ENCODE results near the gene SPATS2L.

Gene SPATS2L

GRCh38 chr2:200438251-200438650 lies 131.8 kb downstream of the SPATS2L start:
- in situ Hi-C loops (cut with MboI; ENCODE audit: low sequenced_read_pairs), result no loop called here

- in situ Hi-C loops (cut with MboI; ENCODE audit: low sequenced_read_pairs), result no loop called here
Measured at GRCh38 chr2:200438846-200439245, 132.4 kb downstream of the SPATS2L start.

- in situ Hi-C loops (cut with MboI; ENCODE audit: low sequenced_read_pairs), result no loop called here
Measured at GRCh38 chr2:200439981-200440380, 133.5 kb downstream of the SPATS2L start.

- in situ Hi-C loops (cut with MboI; ENCODE audit: low sequenced_read_pairs), result no loop called here
Measured at GRCh38 chr2:200442471-200442870, 136.0 kb downstream of the SPATS2L start.

- in situ Hi-C loops (cut with MboI; ENCODE audit: low sequenced_read_pairs), result no loop called here
Measured at GRCh38 chr2:200443376-200443775, 136.9 kb downstream of the SPATS2L start.

GRCh38 chr2:200443916-200444315 lies 137.4 kb downstream of the SPATS2L start:
- in situ Hi-C loops (cut with MboI; ENCODE audit: low sequenced_read_pairs), result no loop called here

- in situ Hi-C loops (cut with MboI; ENCODE audit: low sequenced_read_pairs), result no loop called here
Measured at GRCh38 chr2:200444530-200444929, 138.0 kb downstream of the SPATS2L start.

- in situ Hi-C loops (cut with MboI; ENCODE audit: low sequenced_read_pairs), result no loop called here
Measured at GRCh38 chr2:200445284-200445683, 138.8 kb downstream of the SPATS2L start.

GRCh38 chr2:200446612-200447011 lies 140.1 kb downstream of the SPATS2L start:
- in situ Hi-C loops (cut with MboI; ENCODE audit: low sequenced_read_pairs), result no loop called here

- in situ Hi-C loops (cut with MboI; ENCODE audit: low sequenced_read_pairs), result no loop called here
Measured at GRCh38 chr2:200447139-200447855, 140.8 kb downstream of the SPATS2L start.

GRCh38 chr2:200448455-200448854 lies 142.0 kb downstream of the SPATS2L start:
- in situ Hi-C loops (cut with MboI; ENCODE audit: low sequenced_read_pairs), result no loop called here

GRCh38 chr2:200449149-200449548 lies 142.7 kb downstream of the SPATS2L start:
- in situ Hi-C loops (cut with MboI; ENCODE audit: low sequenced_read_pairs), result no loop called here

- in situ Hi-C loops (cut with MboI; ENCODE audit: low sequenced_read_pairs), result no loop called here
Measured at GRCh38 chr2:200450288-200450687, 143.8 kb downstream of the SPATS2L start.

GRCh38 chr2:200451511-200451910 lies 145.0 kb downstream of the SPATS2L start:
- in situ Hi-C loops (cut with MboI; ENCODE audit: low sequenced_read_pairs), result no loop called here

- in situ Hi-C loops (cut with MboI; ENCODE audit: low sequenced_read_pairs), result no loop called here
Measured at GRCh38 chr2:200452377-200452776, 145.9 kb downstream of the SPATS2L start.

GRCh38 chr2:200453142-200453852 lies 146.8 kb downstream of the SPATS2L start:
- in situ Hi-C loops (cut with MboI; ENCODE audit: low sequenced_read_pairs), result no loop called here

GRCh38 chr2:200453853-200454534 lies 147.5 kb downstream of the SPATS2L start:
- in situ Hi-C loops (cut with MboI; ENCODE audit: low sequenced_read_pairs), result no loop called here

- in situ Hi-C loops (cut with MboI; ENCODE audit: low sequenced_read_pairs), result no loop called here
Measured at GRCh38 chr2:200454927-200455801, 148.7 kb downstream of the SPATS2L start.

- in situ Hi-C loops (cut with MboI; ENCODE audit: low sequenced_read_pairs), result no loop called here
Measured at GRCh38 chr2:200455958-200456421, 149.5 kb downstream of the SPATS2L start.

GRCh38 chr2:200456567-200456966 lies 150.1 kb downstream of the SPATS2L start:
- in situ Hi-C loops (cut with MboI; ENCODE audit: low sequenced_read_pairs), result no loop called here

GRCh38 chr2:200459101-200459500 lies 152.6 kb downstream of the SPATS2L start:
- in situ Hi-C loops (cut with MboI; ENCODE audit: low sequenced_read_pairs), result no loop called here
